Measurements from ENCODE around the gene TRIM41.
"Not testable (repeated sequence)": the region's sequence is repeated elsewhere in the genome, so short reads cannot be mapped to it uniquely, and the experiment has no call there.

The TRIM41 gene

DNA sequence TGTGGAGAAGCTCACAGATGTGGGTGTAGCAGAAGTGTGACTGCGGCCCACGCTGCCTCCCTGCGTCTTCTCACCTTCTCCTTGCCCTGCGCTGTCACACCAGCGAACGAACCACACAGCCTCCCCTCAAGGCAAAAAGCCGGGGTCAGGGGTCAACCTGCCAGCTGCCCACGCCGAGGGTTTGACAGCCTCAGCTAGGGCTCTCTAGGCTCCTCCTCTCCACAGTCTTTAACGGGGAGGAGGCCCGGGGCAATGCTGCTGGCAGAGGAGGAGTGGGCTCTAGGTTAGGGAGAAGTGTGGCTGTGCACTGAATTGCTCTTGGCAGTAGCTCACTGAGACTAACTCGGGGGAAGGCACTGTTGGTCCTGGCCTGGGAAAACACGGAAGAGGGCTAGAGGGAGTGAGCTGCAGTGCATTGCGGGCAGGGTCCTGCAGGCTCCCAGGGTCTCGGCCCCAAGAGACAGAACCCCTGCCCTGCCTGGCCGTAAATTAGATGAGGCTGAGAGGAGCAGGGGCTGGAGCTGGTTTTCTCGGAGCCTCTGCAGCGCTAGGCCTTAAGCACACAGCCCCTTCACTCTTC lies 42.1 kb downstream of the TRIM41 start:
- TF ChIP-seq, protein P1, sequence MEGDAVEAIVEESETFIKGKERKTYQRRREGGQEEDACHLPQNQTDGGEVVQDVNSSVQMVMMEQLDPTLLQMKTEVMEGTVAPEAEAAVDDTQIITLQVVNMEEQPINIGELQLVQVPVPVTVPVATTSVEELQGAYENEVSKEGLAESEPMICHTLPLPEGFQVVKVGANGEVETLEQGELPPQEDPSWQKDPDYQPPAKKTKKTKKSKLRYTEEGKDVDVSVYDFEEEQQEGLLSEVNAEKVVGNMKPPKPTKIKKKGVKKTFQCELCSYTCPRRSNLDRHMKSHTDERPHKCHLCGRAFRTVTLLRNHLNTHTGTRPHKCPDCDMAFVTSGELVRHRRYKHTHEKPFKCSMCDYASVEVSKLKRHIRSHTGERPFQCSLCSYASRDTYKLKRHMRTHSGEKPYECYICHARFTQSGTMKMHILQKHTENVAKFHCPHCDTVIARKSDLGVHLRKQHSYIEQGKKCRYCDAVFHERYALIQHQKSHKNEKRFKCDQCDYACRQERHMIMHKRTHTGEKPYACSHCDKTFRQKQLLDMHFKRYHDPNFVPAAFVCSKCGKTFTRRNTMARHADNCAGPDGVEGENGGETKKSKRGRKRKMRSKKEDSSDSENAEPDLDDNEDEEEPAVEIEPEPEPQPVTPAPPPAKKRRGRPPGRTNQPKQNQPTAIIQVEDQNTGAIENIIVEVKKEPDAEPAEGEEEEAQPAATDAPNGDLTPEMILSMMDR (IDR thresholded peaks at IDR 0.05; ENCODE audit: low read length): no peak
- no peak for TF ChIP-seq EZH2 (IDR thresholded peaks at IDR 0.05; ENCODE audit: borderline replicate concordance, low read length)
- Histone ChIP-seq H3F3A (ENCODE audit: insufficient read depth, low read length) (no peaks in the 10 kb centered on the region), H3K79me2 (ENCODE audit: insufficient read depth, low read length) (peaks cover 4% of the 10 kb centered on the region), H3K4me2 (ENCODE audit: low read length) (no peak overlapping the region), H3K9ac (ENCODE audit: low read length) (no peak overlapping the region), H3K4me3 (ENCODE audit: low read depth, low read length, poor library complexity, severe bottlenecking) (no peak overlapping the region), H3K9me3 (ENCODE audit: low read length) (no peaks in the 10 kb centered on the region), H3K27me3 (ENCODE audit: insufficient read depth, low read length) (no peaks in the 10 kb centered on the region), H4K20me1 (ENCODE audit: insufficient read depth, low read length) (no peaks in the 10 kb centered on the region), H3K9me2 (ENCODE audit: low read depth, low read length) (no peaks in the 10 kb centered on the region), H3K4me1 (ENCODE audit: insufficient read depth, low read length, severe bottlenecking) (no peaks in the 10 kb centered on the region), H3K36me3 (ENCODE audit: insufficient read depth, low read length) (peaks cover 9% of the 10 kb centered on the region), H2AFZ (ENCODE audit: low read length) (no peak overlapping the region), H3K27ac (ENCODE audit: low read depth, low read length, poor library complexity, severe bottlenecking) (no peak overlapping the region)

DNA sequence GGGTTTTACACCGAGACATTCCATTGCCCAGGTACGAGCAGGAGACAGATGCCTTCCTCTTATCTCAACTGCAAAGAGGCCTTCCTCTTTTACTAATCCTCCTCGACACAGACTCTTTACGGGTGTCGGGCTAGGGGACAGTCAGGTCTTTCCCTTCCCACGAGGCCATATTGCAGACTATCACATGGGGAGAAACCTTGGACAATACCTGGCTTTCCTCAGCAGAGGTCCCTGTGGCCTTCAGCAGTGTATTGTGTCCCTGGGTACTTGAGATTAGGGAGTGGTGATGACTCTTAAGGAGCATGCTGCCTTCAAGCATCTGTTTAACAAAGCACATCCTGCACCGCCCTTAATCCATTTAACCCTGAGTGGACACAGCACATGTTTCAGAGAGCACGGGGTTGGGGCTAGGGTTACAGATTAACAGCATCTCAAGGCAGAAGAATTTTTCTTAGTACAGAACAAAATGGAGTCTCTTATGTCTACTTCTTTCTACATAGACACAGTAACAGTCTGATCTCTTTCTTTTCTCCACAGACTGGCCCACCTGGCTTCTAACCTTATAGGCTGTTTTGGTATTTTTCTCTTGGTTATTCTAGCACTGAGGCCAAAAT lies 44.3 kb downstream of the TRIM41 start:
- not testable (repeated sequence) for H3K27me3 ChIP-seq (ENCODE audit: insufficient read depth, low read length); H3F3A ChIP-seq (ENCODE audit: insufficient read depth, low read length); H3K9me3 ChIP-seq (ENCODE audit: low read length); H3K9me2 ChIP-seq (ENCODE audit: low read depth, low read length); H3K36me3 ChIP-seq (ENCODE audit: insufficient read depth, low read length); H3K27ac ChIP-seq (ENCODE audit: low read depth, low read length, poor library complexity, severe bottlenecking); H4K20me1 ChIP-seq (ENCODE audit: insufficient read depth, low read length); H2AFZ ChIP-seq (ENCODE audit: low read length); H3K9ac ChIP-seq (ENCODE audit: low read length); H3K4me1 ChIP-seq (ENCODE audit: insufficient read depth, low read length, severe bottlenecking); H3K4me3 ChIP-seq (ENCODE audit: low read depth, low read length, poor library complexity, severe bottlenecking); H3K79me2 ChIP-seq (ENCODE audit: insufficient read depth, low read length); H3K4me2 ChIP-seq (ENCODE audit: low read length)

DNA sequence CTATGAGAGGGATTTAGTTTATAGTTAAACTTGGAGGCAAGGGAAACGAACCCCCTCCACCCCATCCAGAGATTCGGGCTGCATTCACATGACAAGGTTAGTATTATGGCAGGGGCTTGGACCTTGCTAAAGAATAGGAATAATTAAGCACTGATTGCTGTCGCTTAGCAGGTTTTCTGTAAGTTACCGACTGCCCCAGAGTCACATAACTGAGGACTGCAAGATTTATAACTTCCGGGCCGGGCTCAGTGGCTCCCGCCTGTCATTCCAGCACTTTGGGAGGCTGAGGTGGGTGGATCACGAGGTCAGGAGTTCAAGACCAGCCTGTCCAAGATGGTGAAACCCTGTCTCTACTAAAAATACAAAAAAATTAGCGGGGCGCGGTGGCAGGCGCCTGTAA lies 44.8 kb downstream of the TRIM41 start:
- not testable (repeated sequence) for H3K9me3 ChIP-seq (ENCODE audit: low read length); H2AFZ ChIP-seq (ENCODE audit: low read length); H3K27ac ChIP-seq (ENCODE audit: low read depth, low read length, poor library complexity, severe bottlenecking); H3F3A ChIP-seq (ENCODE audit: insufficient read depth, low read length); H3K27me3 ChIP-seq (ENCODE audit: insufficient read depth, low read length); H3K9ac ChIP-seq (ENCODE audit: low read length); H4K20me1 ChIP-seq (ENCODE audit: insufficient read depth, low read length); H3K79me2 ChIP-seq (ENCODE audit: insufficient read depth, low read length); H3K9me2 ChIP-seq (ENCODE audit: low read depth, low read length); H3K4me3 ChIP-seq (ENCODE audit: low read depth, low read length, poor library complexity, severe bottlenecking); H3K36me3 ChIP-seq (ENCODE audit: insufficient read depth, low read length); H3K4me1 ChIP-seq (ENCODE audit: insufficient read depth, low read length, severe bottlenecking); H3K4me2 ChIP-seq (ENCODE audit: low read length)

DNA sequence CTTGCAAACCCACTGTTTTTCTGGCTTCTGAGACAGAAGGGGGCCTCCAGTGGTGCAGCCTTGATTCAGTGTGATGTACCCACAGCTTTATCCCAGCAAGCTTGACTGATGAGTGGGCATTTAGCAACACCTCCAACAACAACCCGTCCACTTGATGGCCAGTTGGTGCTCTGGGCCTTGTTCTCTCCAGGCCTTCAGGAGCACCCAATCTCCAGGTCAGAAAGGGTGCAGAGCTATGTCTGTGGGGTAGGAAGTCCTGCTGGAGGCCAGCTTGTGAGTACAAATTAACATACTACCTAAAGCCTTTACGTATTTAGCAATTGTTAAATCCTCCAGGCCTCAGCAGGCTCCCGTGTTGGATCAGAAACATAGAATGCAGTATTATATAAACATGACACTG lies 48.0 kb downstream of the TRIM41 start:
- no peak overlapping the region for H3K4me3 ChIP-seq (ENCODE audit: low read depth, low read length, poor library complexity, severe bottlenecking)
- H3K4me2 ChIP-seq (ENCODE audit: low read length): no peak overlapping the region
- H3K79me2 ChIP-seq (ENCODE audit: insufficient read depth, low read length): no peaks in the 10 kb centered on the region
- no peaks in the 10 kb centered on the region for H3K27me3 ChIP-seq (ENCODE audit: insufficient read depth, low read length)
- H3K9me3 ChIP-seq (ENCODE audit: low read length): no peaks in the 10 kb centered on the region
- TF ChIP-seq, protein P1 (IDR thresholded peaks at IDR 0.05; ENCODE audit: low read length): no peak
- TF ChIP-seq EZH2 (IDR thresholded peaks at IDR 0.05; ENCODE audit: borderline replicate concordance, low read length): no peak
- H3K9ac ChIP-seq (ENCODE audit: low read length): no peak overlapping the region
- H3K9me2 ChIP-seq (ENCODE audit: low read depth, low read length): no peaks in the 10 kb centered on the region
- H3K27ac ChIP-seq (ENCODE audit: low read depth, low read length, poor library complexity, severe bottlenecking): no peak overlapping the region
- no peaks in the 10 kb centered on the region for H3K36me3 ChIP-seq (ENCODE audit: insufficient read depth, low read length)
- H4K20me1 ChIP-seq (ENCODE audit: insufficient read depth, low read length): no peaks in the 10 kb centered on the region
- H3F3A ChIP-seq (ENCODE audit: insufficient read depth, low read length): no peaks in the 10 kb centered on the region
- H2AFZ ChIP-seq (ENCODE audit: low read length): no peak overlapping the region
- H3K4me1 ChIP-seq (ENCODE audit: insufficient read depth, low read length, severe bottlenecking): no peaks in the 10 kb centered on the region

DNA sequence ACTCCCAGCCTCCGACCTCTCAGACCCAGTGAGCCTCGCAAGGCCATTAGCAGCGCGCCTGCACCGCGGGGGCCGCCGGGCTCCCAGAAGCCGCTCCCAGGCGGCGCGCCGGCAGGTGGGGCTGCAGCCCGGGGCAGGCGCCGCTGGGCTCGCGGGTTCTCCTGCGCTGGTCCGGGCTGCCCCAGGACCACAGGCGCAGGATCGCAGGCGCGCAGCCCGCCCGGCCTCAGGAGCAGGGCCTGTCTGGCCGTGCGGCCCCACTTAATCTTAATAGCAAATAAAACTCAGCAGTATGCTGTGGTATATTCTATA lies 50.3 kb downstream of the TRIM41 start:
- not testable (repeated sequence) for H3F3A ChIP-seq (ENCODE audit: insufficient read depth, low read length); H3K4me3 ChIP-seq (ENCODE audit: low read depth, low read length, poor library complexity, severe bottlenecking); H3K27ac ChIP-seq (ENCODE audit: low read depth, low read length, poor library complexity, severe bottlenecking); H3K9me3 ChIP-seq (ENCODE audit: low read length); H3K9ac ChIP-seq (ENCODE audit: low read length); H3K27me3 ChIP-seq (ENCODE audit: insufficient read depth, low read length); H3K4me1 ChIP-seq (ENCODE audit: insufficient read depth, low read length, severe bottlenecking); H3K4me2 ChIP-seq (ENCODE audit: low read length); H4K20me1 ChIP-seq (ENCODE audit: insufficient read depth, low read length); H3K9me2 ChIP-seq (ENCODE audit: low read depth, low read length); H3K36me3 ChIP-seq (ENCODE audit: insufficient read depth, low read length); H2AFZ ChIP-seq (ENCODE audit: low read length); H3K79me2 ChIP-seq (ENCODE audit: insufficient read depth, low read length)

Data from OCI-LY1 (cell line).